Endodermal cell (in vitro differentiated cells): Measurements from ENCODE around the gene THSD1. TPM values are rescaled to one million over a fixed set of nuclear protein-coding genes. Genes with fewer than 3 reads are reported as not detected.
A peak's percentile ranks its signal among the peaks of the same experiment; 100 is the strongest.

Source experiments
- DNase-seq: peaks from one replicate; pipeline ENCODE4 v3.0.0-alpha.2; 2017
- H3K27ac ChIP-seq: 2 replicates; pipeline ENCODE4 v1.5.1; 2013; ENCODE audit warnings: mild to moderate bottlenecking, low read depth, low read length, moderate library complexity
- H3K27me3 ChIP-seq: 2 replicates; pipeline ENCODE4 v1.6.1; 2013; ENCODE audit warnings: mild to moderate bottlenecking, low read length, moderate library complexity; ENCODE audit not compliant: insufficient read depth, control insufficient read depth, poor library complexity, severe bottlenecking
- H3K36me3 ChIP-seq: 2 replicates; pipeline ENCODE4 v1.7.0; 2013; ENCODE audit warnings: mild to moderate bottlenecking, low read length, moderate library complexity; ENCODE audit not compliant: control insufficient read depth, insufficient read depth
- H3K4me1 ChIP-seq: one replicate; pipeline ENCODE4 v1.7.0; 2013; ENCODE audit warnings: low read length; ENCODE audit not compliant: control insufficient read depth, insufficient read depth
- H3K4me3 ChIP-seq: 2 replicates; pipeline ENCODE4 v1.5.1; 2013; ENCODE audit warnings: mild to moderate bottlenecking, low read length, moderate library complexity
- H3K9ac ChIP-seq: 2 replicates; pipeline ENCODE4 v1.6.1; 2013; ENCODE audit warnings: mild to moderate bottlenecking, low read length, moderate library complexity; ENCODE audit not compliant: poor library complexity, severe bottlenecking; ENCODE audit errors: extremely low read depth
- H3K9me3 ChIP-seq: 2 replicates; pipeline ENCODE4 v1.6.1; 2013; ENCODE audit warnings: mild to moderate bottlenecking, low read length, moderate library complexity; ENCODE audit not compliant: control insufficient read depth
- H3K27ac Mint-ChIP-seq: 2 replicates; pipeline ENCODE4 v1.8.0; 2020; ENCODE audit warnings: mixed read lengths
- H3K27me3 Mint-ChIP-seq: 2 replicates; pipeline ENCODE4 v1.8.0; 2021; ENCODE audit warnings: mild to moderate bottlenecking, mixed read lengths; ENCODE audit not compliant: insufficient read depth
- H3K36me3 Mint-ChIP-seq: 2 replicates; pipeline ENCODE4 v1.8.0; 2020; ENCODE audit warnings: low read depth, mixed read lengths
- H3K4me1 Mint-ChIP-seq: 2 replicates; pipeline ENCODE4 v1.8.0; 2020; ENCODE audit warnings: mixed read lengths
- H3K4me3 Mint-ChIP-seq: 2 replicates; pipeline ENCODE4 v1.8.0; 2020; ENCODE audit warnings: mild to moderate bottlenecking, moderate library complexity, mixed read lengths
- H3K9me3 Mint-ChIP-seq: 2 replicates; pipeline ENCODE4 v1.8.0; 2020; ENCODE audit warnings: mild to moderate bottlenecking, mixed read lengths
- CTCF ChIP-seq: fragments of 200-600 bp; sonication (generic); conservative IDR thresholded peaks from 2 replicates; pipeline ENCODE4 v1.5.0; 2021; ENCODE audit warnings: antibody characterized with exemption, mild to moderate bottlenecking
- WGBS, 2 experiments: methylation state at CpG; one replicate each; pipeline versions ENCODE4 v1.1.5 to v1.1.7; 2013; ENCODE audit warnings: missing lambda C conversion rate in 2 of 2, mixed read lengths in 1 of 2; ENCODE audit not compliant: insufficient coverage in 1 of 2, insufficient read length in 1 of 2; 5-methylcytosine and 5-hydroxymethylcytosine counted together
- total RNA-seq, 2 donors: library from RNA; stranded (reverse); fragmentation: NEBNext Ultra II Directional in 1 of 2; extraction: Animal tissue kit (Norgen Biotek cat#: 25700) in 1 of 2; gene quantifications; 2 replicates in 1 of 2; 3 replicates in 1 of 2; pipeline ENCODE4 v1.2.1, GENCODE V29; 2021

THSD1 gene
- total RNA-seq, 2 donors from 2014 or later = 0.48 to 0.73 TPM

GRCh38 chr13:52450793-52451116 lies 44.8 kb upstream of the THSD1 start:
- whole genome bisulfite sequencing, 2 experiments = 2 to 14% methylated on average over 7 to 8 of the region's 8 CpGs
- no peaks in the 10 kb centered on the region for H3K9me3 Mint-ChIP-seq

GRCh38 chr13:52450012-52450792 lies 44.2 kb upstream of the THSD1 start, which contains the start of gene VPS36:
VPS36 (minus strand) TSS chr13:52450634; CDS start chr13:52450594, 40 bp downstream.
- peak within 1 kb of the TSS; percentile 83 for H3K4me3 Mint-ChIP-seq
- peak within 1 kb of the TSS; percentile 94 for H3K4me3 ChIP-seq
- no peaks in the 10 kb centered on the region for H3K27me3 Mint-ChIP-seq
- peaks cover 7% of the 10 kb centered on the region for H3K36me3 Mint-ChIP-seq
- peaks cover 9% of the 10 kb centered on the region for H3K36me3 ChIP-seq
- peak within 1 kb of the TSS; percentile 93 for H3K27ac Mint-ChIP-seq
- 0 to 1% methylated on average over 65 to 105 of the region's 105 CpGs for whole genome bisulfite sequencing, 2 experiments
- peak; percentile 98 for DNase-seq
- H3K27me3 ChIP-seq = no peaks in the 10 kb centered on the region
- H3K9me3 Mint-ChIP-seq = no peaks in the 10 kb centered on the region
- peak within 1 kb of the TSS; percentile 50 for H3K9ac ChIP-seq
- TF ChIP-seq CTCF = peak; percentile 100
- H3K4me1 ChIP-seq = peaks cover 3% of the 10 kb centered on the region
- H3K9me3 ChIP-seq = no peaks in the 10 kb centered on the region
- peaks cover 21% of the 10 kb centered on the region for H3K4me1 Mint-ChIP-seq
- peak within 1 kb of the TSS; percentile 82 for H3K27ac ChIP-seq

More at GRCh38 chr13:52450793-52451116, 44.8 kb upstream of the THSD1 start:
- H3K4me3 ChIP-seq = peak overlapping the region; percentile 94
- no peak overlapping the region for H3K27ac ChIP-seq
- no peak overlapping the region for H3K9ac ChIP-seq
- Mint-ChIP-seq H3K27ac (no peak overlapping the region), H3K27me3 (no peaks in the 10 kb centered on the region), H3K4me3 (peak overlapping the region; percentile 83), H3K36me3 (peaks cover 6% of the 10 kb centered on the region), H3K4me1 (peaks cover 21% of the 10 kb centered on the region)
- no peaks in the 10 kb centered on the region for H3K9me3 ChIP-seq
- H3K27me3 ChIP-seq = no peaks in the 10 kb centered on the region
- peaks cover 3% of the 10 kb centered on the region for H3K4me1 ChIP-seq
- H3K36me3 ChIP-seq = peaks cover 8% of the 10 kb centered on the region
- DNase-seq = no peak
- TF ChIP-seq CTCF = peak; percentile 64

GRCh38 chr13:52449331-52450011 lies 43.5 kb upstream of the THSD1 start:
- peaks cover 2% of the 10 kb centered on the region for H3K4me1 ChIP-seq
- no peak for TF ChIP-seq CTCF
- peak overlapping the region; percentile 50 for H3K9ac ChIP-seq
- Mint-ChIP-seq H3K9me3 (no peaks in the 10 kb centered on the region), H3K27ac (peak overlapping the region; percentile 93), H3K36me3 (peaks cover 14% of the 10 kb centered on the region), H3K4me1 (peaks cover 18% of the 10 kb centered on the region), H3K4me3 (peak overlapping the region; percentile 83), H3K27me3 (no peaks in the 10 kb centered on the region)
- H3K27ac ChIP-seq = no peak overlapping the region
- no peak for DNase-seq
- no peaks in the 10 kb centered on the region for H3K27me3 ChIP-seq
- no peaks in the 10 kb centered on the region for H3K9me3 ChIP-seq
- peak overlapping the region; percentile 94 for H3K4me3 ChIP-seq
- 16 to 25% methylated on average over 5 to 10 of the region's 10 CpGs for WGBS, 2 experiments
- H3K36me3 ChIP-seq = peaks cover 16% of the 10 kb centered on the region
